ENCODE data around the gene PTPRA. TPM values are rescaled to one million over a fixed set of nuclear protein-coding genes. Genes with fewer than 3 reads are reported as not detected.
"Not testable (repeated sequence)": the region's sequence is repeated elsewhere in the genome, so short reads cannot be mapped to it uniquely, and the experiment has no call there.

PTPRA gene
- polyA plus RNA-seq, 1 experiment = 46.2 TPM

DNA sequence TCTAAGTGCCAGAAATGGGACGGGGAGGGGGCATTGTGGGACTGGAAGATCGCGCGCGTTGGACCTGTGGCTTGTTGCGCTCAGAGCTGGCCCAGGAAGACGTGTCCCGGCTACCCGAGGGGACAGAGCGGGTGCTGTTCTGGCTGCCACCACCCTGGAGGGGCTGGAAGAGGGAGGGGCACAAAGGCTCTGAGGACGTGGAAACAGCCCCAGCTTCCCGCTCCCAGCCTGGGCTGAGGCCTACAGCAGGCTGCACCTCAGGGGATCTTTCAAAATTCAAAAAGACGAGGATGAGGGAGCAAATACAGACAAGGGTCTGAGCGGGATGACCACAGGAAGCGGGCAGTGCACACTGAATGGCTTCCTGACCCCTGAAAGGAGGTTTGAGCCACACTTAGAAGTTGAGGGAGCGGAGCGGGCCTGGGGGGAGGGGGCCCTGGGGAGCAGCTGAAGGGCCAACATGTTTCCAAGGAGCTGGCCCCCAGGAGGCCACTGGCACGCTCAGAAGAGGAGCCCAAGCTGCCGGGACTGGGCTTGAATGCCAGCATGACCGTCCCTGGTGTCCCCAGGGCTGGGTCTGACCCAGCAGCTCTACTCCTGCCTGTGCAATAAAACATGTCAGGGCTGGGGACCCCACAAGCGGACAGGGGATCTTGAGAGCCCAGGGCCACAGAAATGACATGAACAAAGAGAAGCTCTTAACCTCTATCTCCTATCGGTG lies 199.4 kb downstream of the PTPRA start:
- H3K36me3 ChIP-seq (ENCODE audit: control insufficient read depth, insufficient read depth, low read length) = no peaks in the 10 kb centered on the region
- ChIA-PET CTCF (interaction anchor here (0.9 to 3.5 kb wide), 4 partner anchors 19 to 43 kb away, joined by 3 to 15 read pairs (median 3); partner anchors contain the start of gene MRPS26), POLR2A (no interaction called here)
- DNase-seq (ENCODE audit: low read depth) = no peak
- H3K27me3 ChIP-seq (ENCODE audit: control insufficient read depth, insufficient read depth, low read length) = peaks cover 11% of the 10 kb centered on the region
- no peak overlapping the region for H3K4me3 ChIP-seq (ENCODE audit: low read depth, low read length)
- TF ChIP-seq, protein P1, sequence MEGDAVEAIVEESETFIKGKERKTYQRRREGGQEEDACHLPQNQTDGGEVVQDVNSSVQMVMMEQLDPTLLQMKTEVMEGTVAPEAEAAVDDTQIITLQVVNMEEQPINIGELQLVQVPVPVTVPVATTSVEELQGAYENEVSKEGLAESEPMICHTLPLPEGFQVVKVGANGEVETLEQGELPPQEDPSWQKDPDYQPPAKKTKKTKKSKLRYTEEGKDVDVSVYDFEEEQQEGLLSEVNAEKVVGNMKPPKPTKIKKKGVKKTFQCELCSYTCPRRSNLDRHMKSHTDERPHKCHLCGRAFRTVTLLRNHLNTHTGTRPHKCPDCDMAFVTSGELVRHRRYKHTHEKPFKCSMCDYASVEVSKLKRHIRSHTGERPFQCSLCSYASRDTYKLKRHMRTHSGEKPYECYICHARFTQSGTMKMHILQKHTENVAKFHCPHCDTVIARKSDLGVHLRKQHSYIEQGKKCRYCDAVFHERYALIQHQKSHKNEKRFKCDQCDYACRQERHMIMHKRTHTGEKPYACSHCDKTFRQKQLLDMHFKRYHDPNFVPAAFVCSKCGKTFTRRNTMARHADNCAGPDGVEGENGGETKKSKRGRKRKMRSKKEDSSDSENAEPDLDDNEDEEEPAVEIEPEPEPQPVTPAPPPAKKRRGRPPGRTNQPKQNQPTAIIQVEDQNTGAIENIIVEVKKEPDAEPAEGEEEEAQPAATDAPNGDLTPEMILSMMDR (IDR thresholded peaks at IDR 0.05; ENCODE audit: insufficient read depth, low read depth, low read length) = no peak

- POLR2A ChIA-PET; H3K4me3 ChIP-seq (ENCODE audit: low read depth, low read length); H3K36me3 ChIP-seq (ENCODE audit: control insufficient read depth, insufficient read depth, low read length); DNase-seq (ENCODE audit: low read depth): not testable (repeated sequence)
- peaks cover 12% of the 10 kb centered on the region for H3K27me3 ChIP-seq (ENCODE audit: control insufficient read depth, insufficient read depth, low read length)
- CTCF ChIA-PET = interaction anchor here (0.9 to 3.5 kb wide), 4 partner anchors 20 to 42 kb away, joined by 3 to 15 read pairs (median 3); partner anchors contain the start of gene MRPS26
Measured at GRCh38 chr20:3073251-3073643, 200.0 kb downstream of the PTPRA start.

DNA sequence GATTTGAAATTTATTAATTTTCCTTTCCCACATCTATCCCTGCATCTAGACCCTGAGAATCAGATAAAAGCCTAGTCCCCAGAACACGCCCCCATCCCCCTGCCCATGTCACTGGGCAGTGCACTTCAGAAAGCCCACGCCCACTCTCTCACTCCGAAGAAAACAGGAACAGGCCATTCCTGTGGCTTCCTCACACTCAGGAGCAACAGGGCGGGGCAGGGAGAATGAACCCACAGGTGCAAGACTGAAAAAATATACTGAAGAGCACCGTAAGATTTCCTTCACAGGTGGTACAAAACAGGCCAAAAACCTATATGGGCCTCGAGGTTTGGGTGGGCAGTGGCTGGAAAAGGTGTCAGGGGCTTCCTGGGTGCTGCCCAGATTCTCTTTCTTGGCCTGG lies 201.5 kb downstream of the PTPRA start:
- H3K27me3 ChIP-seq (ENCODE audit: control insufficient read depth, insufficient read depth, low read length) = peaks cover 15% of the 10 kb centered on the region
- CTCF ChIA-PET = interaction anchor here (3.5 kb wide), 1 partner anchor 21 kb away, joined by 15 read pairs; no protein-coding TSS in a partner anchor
- POLR2A ChIA-PET = no interaction called here
- DNase-seq (ENCODE audit: low read depth) = no peak
- H3K36me3 ChIP-seq (ENCODE audit: control insufficient read depth, insufficient read depth, low read length) = no peaks in the 10 kb centered on the region
- TF ChIP-seq, protein P1 (IDR thresholded peaks at IDR 0.05; ENCODE audit: insufficient read depth, low read depth, low read length) = no peak
- no peak overlapping the region for H3K4me3 ChIP-seq (ENCODE audit: low read depth, low read length)

DNA sequence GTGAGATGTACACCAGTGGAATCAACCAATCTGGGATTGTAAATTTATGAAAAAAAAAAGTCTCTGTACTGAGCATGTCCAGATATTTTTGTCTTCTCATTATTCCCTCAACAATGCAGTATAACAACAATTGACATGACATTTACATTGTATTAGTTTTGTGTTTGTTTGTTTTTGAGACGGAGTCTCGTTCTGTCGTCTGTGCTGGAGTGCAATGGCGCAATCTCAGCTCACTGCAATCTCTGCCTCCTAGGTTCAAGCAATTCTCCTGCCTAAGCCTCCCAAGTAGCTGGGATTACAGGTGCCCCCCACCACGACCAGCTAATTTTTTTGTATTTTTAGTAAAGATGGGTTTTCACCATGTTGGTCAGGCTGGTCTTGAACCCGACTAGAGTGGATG lies 202.0 kb downstream of the PTPRA start:
- H3K36me3 ChIP-seq (ENCODE audit: control insufficient read depth, insufficient read depth, low read length); H3K4me3 ChIP-seq (ENCODE audit: low read depth, low read length); DNase-seq (ENCODE audit: low read depth); POLR2A ChIA-PET: not testable (repeated sequence)
- peaks cover 15% of the 10 kb centered on the region for H3K27me3 ChIP-seq (ENCODE audit: control insufficient read depth, insufficient read depth, low read length)
- CTCF ChIA-PET = interaction anchor here (1.3 to 1.4 kb wide), 2 partner anchors 14 to 34 kb away, joined by 3 read pairs; no protein-coding TSS in a partner anchor

- ChIA-PET CTCF (interaction anchor here (0.7 to 1.3 kb wide), 3 partner anchors 21 to 1038 kb away, joined by 4 to 25 read pairs (median 5); no protein-coding TSS in a partner anchor), POLR2A (no interaction called here)
- H3K27me3 ChIP-seq (ENCODE audit: control insufficient read depth, insufficient read depth, low read length) = peaks cover 30% of the 10 kb centered on the region
- H3K36me3 ChIP-seq (ENCODE audit: control insufficient read depth, insufficient read depth, low read length) = no peaks in the 10 kb centered on the region
- no peak for DNase-seq (ENCODE audit: low read depth)
- no peak overlapping the region for H3K4me3 ChIP-seq (ENCODE audit: low read depth, low read length)
- TF ChIP-seq, protein P1 (IDR thresholded peaks at IDR 0.05; ENCODE audit: insufficient read depth, low read depth, low read length) = no peak
Measured at GRCh38 chr20:3077618-3078134, 204.4 kb downstream of the PTPRA start.

DNA sequence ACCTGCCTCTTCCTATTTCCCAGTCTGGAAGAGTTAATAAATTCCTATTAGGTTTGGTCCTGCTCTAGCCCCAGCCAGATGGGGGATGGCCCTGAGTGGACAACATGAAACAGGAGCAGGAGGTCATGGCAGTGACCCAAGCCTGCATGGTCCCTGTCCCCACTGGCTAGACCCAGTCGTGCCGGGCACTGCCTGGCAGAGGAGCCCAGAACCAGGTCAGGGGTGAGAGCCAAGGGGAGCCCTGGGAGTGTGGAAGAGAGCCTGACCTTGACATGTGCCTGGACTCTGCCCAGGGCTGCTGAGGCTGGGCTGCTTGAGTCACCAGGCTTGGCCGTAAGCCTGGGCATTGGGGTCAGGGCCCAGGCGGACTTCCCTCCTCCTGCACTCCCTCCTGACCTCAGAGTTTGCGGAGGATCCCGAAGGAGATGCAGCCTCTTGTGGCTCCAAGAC lies 207.7 kb downstream of the PTPRA start:
- CTCF ChIA-PET = no interaction called here
- no peak for DNase-seq (ENCODE audit: low read depth)
- POLR2A ChIA-PET = no interaction called here
- TF ChIP-seq, protein P1 (IDR thresholded peaks at IDR 0.05; ENCODE audit: insufficient read depth, low read depth, low read length) = no peak
- H3K27me3 ChIP-seq (ENCODE audit: control insufficient read depth, insufficient read depth, low read length) = peaks cover 33% of the 10 kb centered on the region
- H3K36me3 ChIP-seq (ENCODE audit: control insufficient read depth, insufficient read depth, low read length) = no peaks in the 10 kb centered on the region
- no peak overlapping the region for H3K4me3 ChIP-seq (ENCODE audit: low read depth, low read length)
